PC-3 (cell line): ENCODE results near the gene CDKN3. TPM values are rescaled to one million over a fixed set of nuclear protein-coding genes. Genes with fewer than 3 reads are reported as not detected.

ENCODE experiments used
- ATAC-seq: fragments of 200-7000 bp; cut with Tn5 transposase; 2 replicates; pipeline ENCODE4 v1.9.1; 2020; ENCODE audit warnings: mild to moderate bottlenecking, moderate library complexity
- BruUV-seq: library from RNA; stranded (reverse); fragments of 400-500 nt; replicated peaks from 2 replicates; lab custom pipeline; 2021; lab: Mats Ljungman, UMichigan
- CTCF ChIA-PET: fragments of 300-600 bp; sonication (Branson Sonifier 250); formaldehyde crosslinking; loops from one replicate; lab custom pipeline; 2022; ENCODE audit warnings: antibody characterized with exemption; lab: Charles Lee
- POLR2A ChIA-PET: fragments of 300-600 bp; sonication (Branson Sonifier 250); formaldehyde crosslinking; loops from one replicate; lab custom pipeline; 2022; ENCODE audit warnings: antibody characterized with exemption; ENCODE audit not compliant: unreplicated experiment; lab: Charles Lee
- DNase-seq: peaks from one replicate; pipeline ENCODE4 v3.0.0-alpha.2; 2015
- H2AFZ ChIP-seq: fragments of 300-600 bp; sonication (generic); 2 replicates; pipeline ENCODE4 v1.6.0; 2016; ENCODE audit warnings: antibody characterized with exemption, low read length
- H3F3A ChIP-seq: fragments of 300-600 bp; sonication (generic); one replicate; pipeline ENCODE4 v1.6.0; 2017; ENCODE audit warnings: antibody characterized with exemption, low read length, control low read depth, mild to moderate bottlenecking; ENCODE audit not compliant: unreplicated experiment
- H3K27ac ChIP-seq: fragments of 300-600 bp; sonication (generic); 2 replicates; pipeline ENCODE4 v1.5.1; 2016; ENCODE audit warnings: mild to moderate bottlenecking, low read length
- H3K27me3 ChIP-seq: fragments of 300-600 bp; sonication (generic); 2 replicates; pipeline ENCODE4 v1.6.1; 2016; ENCODE audit warnings: low read length, mixed read lengths
- H3K36me3 ChIP-seq: fragments of 300-600 bp; sonication (generic); 2 replicates; pipeline ENCODE4 v1.6.1; 2016; ENCODE audit warnings: low read depth, mixed run types, low read length, mixed read lengths
- H3K4me1 ChIP-seq: fragments of 300-600 bp; sonication (generic); 2 replicates; pipeline ENCODE4 v1.5.1; 2016; ENCODE audit warnings: low read length; ENCODE audit not compliant: insufficient read depth
- H3K4me2 ChIP-seq: fragments of 300-600 bp; sonication (generic); 2 replicates; pipeline ENCODE4 v1.6.0; 2016; ENCODE audit warnings: low read length
- H3K4me3 ChIP-seq: fragments of 300-600 bp; sonication (generic); 2 replicates; pipeline ENCODE4 v1.5.1; 2016; ENCODE audit warnings: mild to moderate bottlenecking, low read length, mixed read lengths
- H3K79me2 ChIP-seq: fragments of 300-600 bp; sonication (generic); 2 replicates; pipeline ENCODE4 v1.6.1; 2017; ENCODE audit warnings: low read length, mixed read lengths
- H3K9ac ChIP-seq: fragments of 300-600 bp; sonication (generic); 2 replicates; pipeline ENCODE4 v1.6.0; 2016; ENCODE audit warnings: mild to moderate bottlenecking, low read length
- H3K9me2 ChIP-seq: fragments of 300-600 bp; sonication (generic); replicated peaks from 2 replicates; pipeline ENCODE4 v1.6.1; 2016; ENCODE audit warnings: mixed run types, low read length, mixed read lengths
- H3K9me3 ChIP-seq: fragments of 300-600 bp; sonication (generic); 2 replicates; pipeline ENCODE4 v1.6.1; 2016; ENCODE audit warnings: low read length, mixed read lengths
- H4K20me1 ChIP-seq: fragments of 300-600 bp; sonication (generic); 2 replicates; pipeline ENCODE4 v1.6.1; 2016; ENCODE audit warnings: low read length, mixed read lengths
- CTCF ChIP-seq: fragments of 300-600 bp; sonication (generic); conservative IDR thresholded peaks from 2 replicates; pipeline ENCODE4 v1.5.1; 2017; ENCODE audit warnings: antibody characterized with exemption, low read depth, mild to moderate bottlenecking, low read length
- EZH2 ChIP-seq: fragments of 300-600 bp; sonication (generic); IDR thresholded peaks from one replicate; pipeline ENCODE4 v1.6.1; 2017; ENCODE audit warnings: antibody characterized with exemption, mild to moderate bottlenecking, low read length; ENCODE audit not compliant: unreplicated experiment
- EZH2phosphoT487 ChIP-seq: fragments of 300-600 bp; sonication (generic); IDR thresholded peaks from 2 replicates; pipeline ENCODE4 v1.6.1; 2018; ENCODE audit warnings: mild to moderate bottlenecking, antibody characterized with exemption, low read length, borderline replicate concordance
- intact Hi-C: fragments of 100-400 bp; cut with micrococcal nuclease; formaldehyde crosslinking; loops from 2 replicates; pipeline ENCODE4 v1.9.0; 2023
- total RNA-seq: library from RNA; depleted of rRNA; stranded (reverse); fragments of >200 nt; gene quantifications from 2 replicates; pipeline ENCODE4 v1.2.3, GENCODE V29; 2014

Gene CDKN3
- total RNA-seq, 1 experiment from 2014 or later: 434 TPM

GRCh38 chr14:54368291-54368690 is 28.5 kb upstream of the CDKN3 start:
- Histone ChIP-seq H3F3A (peaks cover 18% of the 10 kb centered on the region), H3K4me3 (no peak overlapping the region), H3K27me3 (no peaks in the 10 kb centered on the region), H3K27ac (no peak overlapping the region), H2AFZ (no peak overlapping the region), H3K9me3 (no peaks in the 10 kb centered on the region), H4K20me1 (no peaks in the 10 kb centered on the region), H3K36me3 (no peaks in the 10 kb centered on the region), H3K79me2 (no peaks in the 10 kb centered on the region), H3K4me1 (peaks cover 50% of the 10 kb centered on the region), H3K9ac (no peak overlapping the region), H3K9me2 (no peaks in the 10 kb centered on the region), H3K4me2 (no peak overlapping the region)
- POLR2A ChIA-PET: no interaction called here
- BruUV-seq: no TSS peak
- TF ChIP-seq EZH2: no peak
- intact Hi-C loops: loop anchor here (5.0 kb wide), 1 partner anchor 404 kb away; no protein-coding TSS in a partner anchor
- CTCF ChIA-PET: interaction anchor here (0.5 to 3.2 kb wide), 3 partner anchors 29 to 114 kb away, joined by 3 to 55 read pairs (median 3); partner anchors contain the start of gene CDKN3
- no peak for ATAC-seq
- DNase-seq: peak; percentile 64

- BruUV-seq: no TSS peak
- DNase-seq: no peak
- H4K20me1 ChIP-seq: no peaks in the 10 kb centered on the region
- H2AFZ ChIP-seq: no peak overlapping the region
- ATAC-seq: no peak
- H3K4me1 ChIP-seq: peaks cover 44% of the 10 kb centered on the region
- TF ChIP-seq EZH2phosphoT487 (no peak), EZH2 (no peak)
- peaks cover 12% of the 10 kb centered on the region for H3F3A ChIP-seq
- ChIA-PET POLR2A (no interaction called here), CTCF (interaction anchor here (0.6 kb wide), 1 partner anchor 404 kb away, joined by 3 read pairs; no protein-coding TSS in a partner anchor)
- no peaks in the 10 kb centered on the region for H3K9me2 ChIP-seq
- no peaks in the 10 kb centered on the region for H3K36me3 ChIP-seq
- no peak overlapping the region for H3K9ac ChIP-seq
- intact Hi-C loops: loop anchor here (5.0 kb wide), 1 partner anchor 403 kb away; no protein-coding TSS in a partner anchor
- no peak overlapping the region for H3K27ac ChIP-seq
- no peak overlapping the region for H3K4me2 ChIP-seq
- no peaks in the 10 kb centered on the region for H3K27me3 ChIP-seq
- no peaks in the 10 kb centered on the region for H3K79me2 ChIP-seq
- no peak overlapping the region for H3K4me3 ChIP-seq
- no peaks in the 10 kb centered on the region for H3K9me3 ChIP-seq
Measured at GRCh38 chr14:54369343-54369742, 27.5 kb upstream of the CDKN3 start.

GRCh38 chr14:54370323-54371198 is 26.2 kb upstream of the CDKN3 start:
- DNase-seq (no peak), ATAC-seq (no peak)
- H3K27me3 ChIP-seq: no peaks in the 10 kb centered on the region
- intact Hi-C loops: no loop called here
- no peaks in the 10 kb centered on the region for H3K9me2 ChIP-seq
- no peaks in the 10 kb centered on the region for H3K36me3 ChIP-seq
- no peak overlapping the region for H2AFZ ChIP-seq
- CTCF ChIA-PET: no interaction called here
- no peaks in the 10 kb centered on the region for H3K9me3 ChIP-seq
- no peak overlapping the region for H3K27ac ChIP-seq
- POLR2A ChIA-PET: interaction anchor here (0.7 kb wide), 1 partner anchor 604 kb away, joined by 4 read pairs; no protein-coding TSS in a partner anchor
- no peak overlapping the region for H3K9ac ChIP-seq
- TF ChIP-seq EZH2phosphoT487: no peak
- TF ChIP-seq EZH2: no peak
- no peak for TF ChIP-seq CTCF
- H3K79me2 ChIP-seq: no peaks in the 10 kb centered on the region
- no peak overlapping the region for H3K4me3 ChIP-seq
- no TSS peak for BruUV-seq
- H4K20me1 ChIP-seq: no peaks in the 10 kb centered on the region
- no peak overlapping the region for H3K4me2 ChIP-seq
- H3K4me1 ChIP-seq: peaks cover 36% of the 10 kb centered on the region
- no peaks in the 10 kb centered on the region for H3F3A ChIP-seq
